Mucosa of gallbladder (tissue), 1 donor: Measurements from ENCODE around the gene CD6. TPM values are rescaled to one million over a fixed set of nuclear protein-coding genes. Genes with fewer than 3 reads are reported as not detected.
A peak's percentile ranks its signal among the peaks of the same experiment; 100 is the strongest.

Experiments
- DNase-seq: peaks from one replicate; pipeline ENCODE4 v3.0.0-alpha.2; 2020; ENCODE audit warnings: low spot score
- total RNA-seq: library from RNA; stranded (reverse); gene quantifications from one replicate; pipeline ENCODE4 v1.2.1, GENCODE V29; 2021
- donor health status: DM: no; HTN: no; CAD: no.

CD6 gene
- total RNA-seq, 1 donor from 2014 or later: 5.3 TPM

DNA sequence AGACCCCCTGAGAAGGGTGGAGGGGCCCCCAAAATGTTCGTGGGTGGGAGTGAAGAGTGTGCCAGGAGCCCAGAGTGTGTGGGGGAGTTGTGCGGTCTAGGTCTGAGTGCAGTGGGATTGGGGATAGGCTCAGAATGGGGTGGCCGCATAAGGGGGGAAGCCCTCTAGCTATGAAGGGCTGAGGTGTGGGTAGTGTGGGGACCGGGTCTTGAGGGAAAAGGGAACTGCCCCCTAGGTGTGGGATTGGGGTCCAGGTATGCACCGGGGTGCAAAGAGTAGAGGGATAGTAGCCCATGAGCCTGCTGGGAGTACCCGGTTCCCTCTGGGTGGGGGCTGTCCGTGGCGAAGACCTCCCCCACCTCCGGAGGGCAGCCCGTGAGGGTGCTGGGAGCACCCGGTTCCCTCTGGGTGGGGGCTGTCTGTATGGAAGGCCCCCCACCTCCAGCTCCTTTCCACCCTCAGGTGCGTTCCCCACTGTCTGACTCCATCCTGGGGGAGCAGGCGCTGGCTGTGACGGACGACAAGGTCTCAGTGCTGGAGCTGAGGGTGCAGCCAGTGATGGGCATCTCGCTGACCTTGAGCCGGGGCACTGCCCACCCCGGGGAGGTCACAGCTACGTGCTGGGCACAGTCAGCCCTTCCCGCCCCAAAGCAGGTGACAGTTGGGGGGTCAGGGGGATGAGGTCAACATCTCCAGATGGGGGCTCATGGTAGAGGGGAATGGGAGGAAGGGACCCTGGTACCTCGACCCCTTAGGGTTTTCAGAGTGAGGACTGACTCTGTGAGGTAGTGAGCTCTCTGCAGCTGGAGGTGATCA is 36.5 kb upstream of the CD6 start:
- DNase-seq: no peak

DNA sequence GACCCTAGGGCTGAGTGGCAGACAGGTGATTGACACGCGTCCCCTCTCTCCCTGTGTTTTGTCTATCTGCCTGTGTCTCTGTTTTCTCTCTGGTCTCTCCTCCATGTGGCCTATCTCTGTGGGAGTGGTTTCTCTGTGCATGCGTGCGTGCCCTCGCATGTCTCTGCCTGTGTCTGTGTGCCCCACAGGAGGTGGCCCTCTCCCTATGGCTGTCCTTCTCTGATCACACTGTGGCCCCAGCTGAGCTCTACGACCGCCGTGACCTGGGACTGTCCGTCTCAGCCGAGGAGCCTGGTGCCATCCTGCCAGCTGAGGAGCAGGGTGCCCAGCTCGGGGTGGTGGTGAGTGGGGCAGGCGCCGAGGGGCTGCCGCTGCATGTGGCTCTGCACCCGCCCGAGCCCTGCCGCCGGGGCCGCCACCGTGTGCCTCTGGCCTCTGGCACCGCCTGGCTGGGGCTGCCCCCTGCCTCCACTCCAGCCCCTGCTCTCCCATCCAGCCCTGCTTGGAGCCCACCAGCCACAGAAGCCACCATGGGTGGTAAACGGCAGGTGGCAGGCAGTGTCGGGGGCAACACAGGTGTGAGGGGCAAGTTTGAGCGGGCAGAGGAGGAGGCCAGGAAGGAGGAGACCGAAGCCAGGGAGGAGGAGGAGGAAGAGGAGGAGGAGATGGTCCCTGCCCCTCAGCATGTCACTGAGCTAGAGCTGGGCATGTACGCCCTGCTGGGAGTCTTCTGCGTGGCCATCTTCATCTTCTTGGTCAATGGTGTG is 35.6 kb upstream of the CD6 start:
- DNase-seq: no peak

DNA sequence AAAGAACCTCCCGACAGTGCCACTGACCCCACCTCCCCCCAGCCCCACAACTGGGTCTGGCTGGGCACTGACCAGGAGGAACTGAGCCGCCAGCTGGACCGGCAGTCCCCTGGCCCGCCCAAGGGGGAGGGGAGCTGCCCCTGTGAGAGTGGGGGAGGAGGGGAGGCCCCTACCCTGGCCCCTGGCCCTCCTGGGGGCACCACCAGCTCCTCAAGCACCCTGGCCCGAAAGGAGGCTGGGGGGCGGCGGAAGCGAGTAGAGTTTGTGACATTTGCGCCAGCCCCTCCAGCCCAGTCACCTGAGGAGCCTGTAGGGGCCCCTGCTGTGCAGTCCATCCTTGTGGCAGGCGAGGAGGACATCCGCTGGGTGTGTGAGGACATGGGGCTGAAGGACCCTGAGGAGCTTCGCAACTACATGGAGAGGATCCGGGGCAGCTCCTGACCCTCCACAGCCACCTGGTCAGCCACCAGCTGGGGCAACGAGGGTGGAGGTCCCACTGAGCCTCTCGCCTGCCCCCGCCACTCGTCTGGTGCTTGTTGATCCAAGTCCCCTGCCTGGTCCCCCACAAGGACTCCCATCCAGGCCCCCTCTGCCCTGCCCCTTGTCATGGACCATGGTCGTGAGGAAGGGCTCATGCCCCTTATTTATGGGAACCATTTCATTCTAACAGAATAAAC is 34.9 kb upstream of the CD6 start:
- no peak for DNase-seq

DNA sequence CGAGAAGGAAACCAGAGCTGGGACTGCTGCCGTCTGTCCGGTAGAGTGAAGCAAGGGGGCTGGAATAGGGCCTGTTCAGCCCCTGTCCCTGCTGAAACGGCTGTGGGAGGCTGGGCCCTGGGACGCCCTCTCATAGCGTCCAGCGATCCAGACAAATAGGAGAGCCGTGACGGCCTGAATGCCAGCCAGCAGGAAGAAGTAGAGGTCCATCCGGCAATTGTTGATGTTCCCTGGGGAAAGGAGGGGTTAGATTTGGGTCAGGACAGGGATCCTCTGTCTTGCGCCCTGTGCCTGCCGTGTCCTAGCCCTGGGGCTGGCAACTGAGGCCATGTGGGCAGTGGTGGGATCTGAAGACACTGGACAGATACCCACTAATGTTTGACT is 34.3 kb upstream of the CD6 start:
- no peak for DNase-seq

DNA sequence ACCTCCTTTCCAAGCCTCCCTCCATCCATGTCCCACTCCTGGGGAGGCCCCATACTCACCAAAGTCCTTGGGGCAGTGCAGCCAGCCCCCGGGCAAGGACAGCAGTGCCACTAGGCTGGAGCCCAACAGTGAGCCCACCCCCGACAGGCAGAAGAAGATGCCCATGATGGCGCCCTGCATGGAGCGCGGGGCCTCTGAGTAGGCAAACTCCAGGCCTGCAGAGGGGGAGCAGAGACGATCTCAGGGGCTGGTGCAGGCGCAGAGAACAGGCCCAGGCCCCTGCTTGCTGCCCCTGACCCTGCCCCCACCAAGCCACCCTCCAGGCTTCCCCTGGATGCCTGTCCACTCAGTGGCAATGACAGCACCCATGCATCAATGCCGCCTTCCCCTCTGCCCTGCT is 33.7 kb upstream of the CD6 start:
- no peak for DNase-seq

DNA sequence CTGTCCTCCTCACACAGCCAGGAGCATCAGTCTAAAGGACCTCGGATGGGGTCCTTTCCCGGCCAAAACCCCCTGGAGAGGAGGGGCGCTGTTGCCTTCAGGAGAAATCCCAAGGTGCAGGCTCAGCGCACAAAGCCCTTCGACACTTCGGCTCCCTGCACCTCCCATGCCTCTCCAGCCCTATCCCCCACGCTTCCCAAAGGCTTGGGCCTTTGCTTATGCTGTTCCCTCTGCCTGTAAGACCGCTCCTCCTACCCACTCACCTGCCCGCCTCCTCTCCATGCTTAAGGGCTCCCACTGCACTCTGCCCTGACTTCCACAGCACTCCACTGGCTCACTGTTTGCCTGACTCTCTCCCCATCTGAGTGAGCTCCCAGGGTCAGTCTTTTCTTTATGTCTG is 33.0 kb upstream of the CD6 start:
- DNase-seq: no peak

DNA sequence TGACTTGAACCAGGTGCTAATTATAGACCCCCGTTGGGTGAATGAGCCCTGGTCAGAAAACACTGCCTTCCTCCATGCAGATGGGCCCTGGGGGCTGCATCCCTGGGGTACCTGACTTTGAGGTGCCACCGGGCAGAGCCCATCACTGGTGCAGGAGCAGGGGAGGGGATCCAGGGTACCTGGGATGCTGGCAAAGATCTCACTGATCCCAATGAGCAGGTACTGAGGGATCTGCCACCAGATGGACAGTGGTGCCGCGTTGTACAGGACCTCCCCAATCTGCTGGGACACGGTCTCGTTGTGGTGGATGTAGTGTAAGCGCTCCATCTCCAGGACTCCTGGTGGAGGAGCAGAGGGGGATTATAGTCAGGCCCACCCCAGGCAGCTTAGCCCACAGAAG is 32.2 kb upstream of the CD6 start:
- no peak for DNase-seq

DNA sequence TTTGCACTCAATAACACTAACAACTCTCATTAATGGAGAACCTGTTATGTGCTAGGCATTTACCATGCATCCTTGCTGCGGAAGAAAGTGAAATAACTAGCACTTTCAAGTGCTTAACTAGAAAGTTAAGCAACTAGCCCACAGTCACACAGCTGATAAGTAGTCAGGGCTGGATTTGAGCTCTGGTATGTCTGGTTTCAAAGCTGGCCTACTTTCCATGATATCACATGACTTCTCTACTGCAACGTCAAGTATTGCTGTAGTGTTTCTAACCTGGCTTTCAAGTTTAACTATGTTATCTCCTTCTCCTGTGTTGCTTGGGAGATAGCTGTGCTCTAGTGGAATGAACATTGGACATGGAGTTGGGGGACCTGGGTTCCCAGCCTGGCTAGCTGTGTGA is 31.6 kb upstream of the CD6 start:
- no peak for DNase-seq

DNA sequence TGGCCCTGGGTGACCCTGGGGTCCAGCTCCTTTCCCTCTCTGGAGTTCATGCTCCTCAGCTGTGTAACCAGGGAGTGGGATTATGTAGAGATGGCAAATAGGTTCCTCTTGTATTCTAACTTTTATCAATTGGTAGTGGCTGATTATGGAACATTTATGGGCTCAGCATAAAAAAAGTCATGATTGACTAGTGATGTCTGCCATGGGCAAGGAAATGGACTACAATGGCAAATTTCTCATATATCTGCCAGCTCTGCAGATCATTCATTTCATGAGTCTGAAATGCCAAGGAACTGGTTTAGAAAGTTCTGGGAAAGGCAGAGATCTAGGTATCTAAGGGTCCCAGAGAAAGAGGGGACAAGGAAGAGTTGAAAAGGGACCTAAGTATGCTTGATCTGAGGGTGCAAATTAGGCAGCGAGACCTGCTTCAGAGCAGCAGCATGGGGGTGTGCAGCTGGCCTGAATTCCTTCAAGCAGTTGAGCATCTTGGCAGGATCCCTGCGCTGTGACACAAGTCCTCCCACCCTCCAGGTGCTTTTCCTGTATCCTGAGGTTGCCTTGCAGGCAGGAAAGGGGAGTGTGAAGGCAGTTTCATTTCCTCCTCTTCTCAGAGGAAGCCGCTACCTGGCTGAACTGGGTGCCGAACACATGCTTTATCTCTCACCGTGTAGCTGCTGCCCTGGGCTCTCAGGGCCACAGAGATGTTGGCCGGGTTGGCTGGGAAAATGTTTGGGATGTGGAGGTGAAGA is 29.9 kb upstream of the CD6 start:
- DNase-seq: no peak

DNA sequence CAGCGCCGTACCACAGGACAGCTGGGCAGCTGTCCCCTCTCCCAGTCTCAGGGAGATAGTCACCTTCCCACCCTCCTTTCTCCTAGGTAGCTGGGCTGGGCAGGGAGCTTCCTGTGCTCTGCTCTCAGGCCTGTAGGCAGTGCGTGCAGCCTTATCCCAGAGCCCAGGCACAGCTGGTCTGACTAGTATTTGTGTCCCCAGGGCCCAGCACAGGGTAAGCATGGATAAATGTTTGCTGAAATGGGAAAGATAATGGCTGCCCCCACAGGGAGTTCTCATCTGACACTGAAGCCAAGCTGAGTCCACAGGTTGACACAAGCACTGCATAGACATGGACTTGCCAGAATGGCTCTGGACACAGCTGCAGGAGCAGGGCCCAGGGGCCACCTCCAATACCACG is 29.3 kb upstream of the CD6 start:
- no peak for DNase-seq

DNA sequence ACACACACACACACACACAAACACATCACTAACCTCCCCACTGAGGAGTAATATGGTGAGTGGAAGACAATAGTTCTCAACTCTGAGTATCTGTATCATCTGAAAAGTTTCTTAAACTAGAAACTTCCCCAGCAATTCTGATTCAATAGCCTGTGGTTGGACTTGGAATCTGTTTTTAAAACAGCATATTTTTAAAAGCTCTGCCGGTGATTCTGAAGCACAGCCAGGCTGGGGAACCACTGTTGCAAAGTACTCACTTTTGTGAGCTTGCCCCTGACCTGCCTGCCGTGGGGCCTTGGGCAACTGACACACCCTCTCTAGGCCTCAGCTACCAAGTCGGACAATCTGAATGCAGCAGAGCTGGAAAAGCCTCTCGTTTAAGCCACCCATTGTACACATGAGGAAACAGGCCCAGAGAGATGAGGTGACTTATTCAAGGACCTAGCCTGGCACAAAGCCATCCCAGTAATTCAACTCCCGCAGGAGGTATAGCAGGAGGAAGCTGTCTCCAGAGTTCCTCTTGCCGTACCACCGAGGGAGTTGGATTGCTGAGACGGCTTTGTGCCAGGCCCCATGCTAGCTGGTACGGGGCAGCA is 28.4 kb upstream of the CD6 start:
- peak; percentile 68 for DNase-seq

DNA sequence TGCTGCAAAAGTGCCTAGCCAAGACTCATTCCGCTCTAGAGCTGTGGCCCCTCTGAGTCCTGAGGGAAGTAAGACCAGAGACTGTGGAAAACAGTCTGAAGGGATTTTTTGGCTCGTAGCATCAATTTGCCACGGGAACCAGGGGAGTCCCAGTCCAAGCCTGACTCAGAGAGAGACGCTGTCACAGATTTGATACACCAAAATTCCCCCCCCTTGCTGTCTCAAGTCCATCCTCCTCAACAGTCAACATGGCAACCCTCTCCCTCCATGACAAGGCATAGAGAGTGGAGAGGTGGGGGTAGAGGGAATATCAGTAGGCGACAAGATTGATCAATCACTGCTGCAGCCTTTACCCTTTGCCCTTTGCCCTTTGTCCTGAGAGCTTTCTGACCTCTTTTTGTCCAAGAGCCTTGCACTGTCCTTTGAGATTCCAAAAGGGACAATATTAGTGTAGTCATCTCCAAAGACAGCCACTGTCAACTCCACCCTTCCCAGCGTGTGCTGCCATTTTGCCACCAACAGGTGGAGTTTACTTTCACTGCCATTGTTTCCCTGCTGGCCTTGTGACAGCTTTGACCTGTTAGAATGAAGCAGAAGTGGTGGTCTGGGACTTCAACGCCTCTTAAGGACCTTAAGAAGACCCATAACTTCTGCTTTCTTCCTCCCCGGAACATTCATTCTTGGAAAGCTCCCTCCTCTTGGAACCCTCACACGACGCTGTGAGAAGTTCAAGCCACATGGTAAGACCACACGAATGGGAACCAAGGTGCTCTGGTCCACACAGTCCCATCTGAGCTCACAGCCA is 26.8 kb upstream of the CD6 start:
- DNase-seq: no peak

DNA sequence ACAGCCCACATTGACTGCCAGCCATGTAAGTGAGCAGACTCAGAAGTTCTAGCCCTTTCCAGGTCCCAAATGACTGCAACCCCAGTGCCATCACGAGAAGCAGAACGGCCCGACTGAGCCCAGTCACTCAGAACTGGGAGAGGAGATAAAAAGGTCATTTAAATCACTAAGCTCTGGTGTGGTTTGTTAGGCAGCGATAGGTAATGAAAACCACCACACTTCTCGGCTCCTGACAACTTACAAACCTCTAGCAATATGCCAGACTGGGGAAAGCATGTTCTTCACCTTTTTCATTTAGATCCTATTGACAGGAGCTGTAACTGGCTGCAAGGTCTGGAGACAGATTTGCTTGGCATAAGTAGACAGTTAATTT is 26.2 kb upstream of the CD6 start:
- DNase-seq: no peak

DNA sequence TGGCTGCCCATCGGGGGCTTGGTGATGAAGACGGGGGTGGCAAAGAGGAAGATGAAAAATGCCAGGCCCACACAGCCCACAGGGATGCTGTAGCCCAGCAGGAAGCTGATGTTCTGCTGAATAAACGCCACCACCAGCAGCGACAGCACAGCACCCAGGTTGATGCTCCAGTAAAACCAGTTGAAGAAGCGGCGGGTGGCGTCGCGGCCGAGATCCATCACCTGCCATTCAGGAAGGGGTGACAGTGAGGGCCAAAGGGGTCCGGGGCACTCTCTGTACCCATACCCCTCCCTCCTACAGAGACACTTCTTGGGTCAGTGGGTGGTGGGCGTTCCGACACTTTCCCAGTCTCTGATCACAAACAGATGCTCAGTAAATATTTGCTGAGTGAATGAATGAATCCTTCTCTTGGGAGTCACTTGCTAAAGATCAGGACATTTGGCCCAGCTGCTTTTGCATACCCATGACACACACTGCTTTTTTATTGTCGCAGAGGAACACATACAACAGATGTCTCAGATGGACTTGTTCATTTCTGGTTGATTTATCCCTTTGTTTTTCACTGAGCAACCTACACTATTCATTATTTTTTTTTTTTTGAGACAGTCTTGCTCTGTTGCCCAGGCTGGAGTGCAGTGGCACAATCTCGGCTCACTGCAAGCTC is 24.7 kb upstream of the CD6 start:
- DNase-seq: no peak

DNA sequence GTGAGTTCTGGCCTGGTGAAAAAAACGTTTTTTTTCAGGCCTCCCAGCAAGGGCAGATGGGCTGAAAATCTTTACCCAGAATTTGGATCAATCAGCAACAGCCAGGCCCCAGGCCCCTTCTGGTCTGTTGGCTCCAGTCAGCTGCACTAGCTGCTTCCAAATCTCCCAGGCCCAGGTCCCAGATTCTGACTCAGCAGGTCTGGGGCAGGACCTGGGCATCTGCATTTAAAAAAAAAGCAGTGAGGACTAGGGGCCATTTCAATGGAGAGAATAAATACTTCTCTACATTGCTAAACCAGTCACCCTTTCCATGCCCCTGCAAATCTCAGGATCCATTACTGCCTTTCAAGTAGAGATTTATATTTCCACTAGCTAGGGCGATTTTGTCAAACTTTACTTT is 23.8 kb upstream of the CD6 start:
- no peak for DNase-seq

DNA sequence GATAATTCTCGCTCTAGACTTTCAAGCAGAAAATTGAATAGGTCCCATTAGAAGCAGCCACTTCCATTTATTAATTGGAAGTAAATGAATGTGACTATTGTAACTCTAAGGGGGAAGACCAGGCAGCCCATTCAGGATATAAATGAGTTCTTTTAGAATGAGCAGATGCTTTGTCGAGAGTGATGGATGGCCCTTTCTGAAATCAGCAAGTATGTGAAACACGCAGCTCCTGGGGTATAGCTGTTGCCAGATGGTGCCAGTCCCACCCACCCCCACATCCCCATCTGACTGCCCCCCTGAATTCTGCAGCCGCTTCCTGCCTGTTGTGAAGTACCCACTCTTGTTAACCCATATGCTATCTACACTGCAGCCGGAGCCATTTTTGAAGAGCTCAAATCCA is 23.2 kb upstream of the CD6 start:
- DNase-seq: no peak

DNA sequence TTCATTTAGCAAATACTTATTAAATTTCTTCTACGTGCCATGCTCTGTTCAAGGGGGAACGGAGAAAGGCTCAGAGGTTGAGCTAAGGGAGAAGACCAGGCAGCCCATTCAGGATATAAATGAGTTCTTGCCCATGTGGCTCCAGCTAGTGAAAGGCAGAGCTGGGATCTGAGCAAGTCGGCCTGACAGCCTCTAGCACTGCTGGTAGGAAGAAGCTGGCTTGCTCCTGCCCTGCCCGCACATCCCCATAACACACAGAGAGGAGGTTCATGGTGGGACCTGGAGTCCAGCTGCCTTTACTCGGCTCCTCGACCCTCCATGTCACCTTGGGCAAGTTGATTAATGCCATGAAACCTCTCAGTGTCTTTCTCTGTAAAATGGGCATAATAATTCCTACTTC is 21.5 kb upstream of the CD6 start:
- no peak for DNase-seq

DNA sequence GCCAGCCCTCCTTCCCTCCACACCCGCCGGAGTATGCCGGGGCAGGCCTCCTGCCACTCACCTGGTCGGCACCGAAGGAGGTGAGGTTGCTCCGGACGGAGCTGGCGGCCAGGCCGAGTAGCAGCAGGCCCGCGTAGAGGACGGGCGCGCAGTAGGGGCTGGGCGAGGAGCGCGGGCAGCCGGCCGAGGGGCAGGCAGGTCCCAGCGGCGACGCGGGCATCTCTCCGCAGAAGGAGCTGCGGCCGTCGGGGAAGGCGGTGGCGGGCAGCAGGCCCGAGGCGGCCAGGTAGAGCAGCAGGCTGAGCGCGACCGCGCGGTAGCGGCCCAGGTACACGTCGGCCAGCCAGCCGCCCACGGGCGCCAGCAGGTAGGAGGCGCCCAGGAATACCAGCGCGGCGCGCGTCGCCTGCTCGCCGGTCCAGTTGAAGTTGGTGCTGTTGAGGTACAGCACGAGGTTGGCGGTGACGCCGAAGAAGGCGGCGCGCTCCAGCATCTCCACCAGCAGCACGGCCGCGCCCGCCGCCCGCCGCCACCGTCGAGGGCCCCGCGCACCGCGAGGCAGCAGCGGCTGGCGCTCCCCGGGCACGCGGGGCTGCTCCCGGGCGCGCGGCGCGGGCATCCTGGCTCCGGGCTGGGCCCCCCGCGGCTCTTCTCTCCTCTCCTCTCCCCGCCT is 20.4 kb upstream of the CD6 start:
- DNase-seq: no peak

DNA sequence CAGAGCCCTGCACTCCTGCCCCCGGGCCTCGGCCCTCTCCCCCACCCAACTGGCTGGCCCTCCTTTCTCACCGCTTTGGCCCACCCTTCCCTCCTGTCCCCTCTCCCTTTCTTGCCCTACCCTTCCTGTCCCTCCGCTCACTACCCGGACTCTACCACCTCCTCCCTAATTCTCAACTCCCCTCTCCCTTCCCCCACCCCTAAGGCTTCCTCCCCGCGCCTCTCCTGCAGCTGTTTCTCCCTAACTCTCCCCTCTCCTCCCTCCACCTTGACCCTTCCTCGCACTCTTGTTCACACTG is 19.9 kb upstream of the CD6 start:
- DNase-seq: no peak
